Liver (tissue), 9 donors: ENCODE measurements around the gene IQSEC1. TPM values are rescaled to one million over a fixed set of nuclear protein-coding genes. Genes with fewer than 3 reads are reported as not detected.
A peak's percentile ranks its signal among the peaks of the same experiment; 100 is the strongest.

ENCODE experiments used
- DNase-seq: peaks from one replicate; pipeline ENCODE4 v3.0.0-alpha.2; 2017; ENCODE audit warnings: low spot score
- H3K27ac ChIP-seq, 2 donors: one replicate each; pipeline ENCODE4 v1.7.0; 2013; ENCODE audit warnings: inconsistent platforms in 2 of 2, low read length in 2 of 2, control low read depth in 1 of 2, low read depth in 1 of 2, mild to moderate bottlenecking in 1 of 2
- H3K27me3 ChIP-seq, 4 donors: one replicate each; pipeline versions ENCODE4 v1.6.1 to v1.7.0; 2013; ENCODE audit warnings: low read length in 3 of 4, inconsistent platforms in 1 of 4, mild to moderate bottlenecking in 1 of 4, moderate library complexity in 1 of 4; ENCODE audit not compliant: control insufficient read depth in 4 of 4, insufficient read depth in 4 of 4
- H3K36me3 ChIP-seq, 4 donors: one replicate each; pipeline versions ENCODE4 v1.6.1 to v1.7.0; 2013; ENCODE audit warnings: low read length in 3 of 4, mild to moderate bottlenecking in 3 of 4, low read depth in 1 of 4, moderate library complexity in 1 of 4; ENCODE audit not compliant: control insufficient read depth in 4 of 4, insufficient read depth in 3 of 4
- H3K4me1 ChIP-seq, 4 donors: one replicate each; pipeline versions ENCODE4 v1.6.1 to v1.7.0; 2013; ENCODE audit warnings: low read length in 3 of 4, mild to moderate bottlenecking in 3 of 4, moderate library complexity in 1 of 4; ENCODE audit not compliant: control insufficient read depth in 4 of 4, insufficient read depth in 4 of 4
- H3K4me3 ChIP-seq, 3 donors: one replicate each; pipeline versions ENCODE4 v1.6.1 to v1.7.0; 2013; ENCODE audit warnings: low read length in 3 of 3, control low read depth in 1 of 3, low read depth in 1 of 3, mild to moderate bottlenecking in 1 of 3
- H3K9ac ChIP-seq, 2 donors: one replicate each; pipeline ENCODE4 v1.7.0; 2013; ENCODE audit warnings: low read length in 2 of 2, mild to moderate bottlenecking in 2 of 2, moderate library complexity in 2 of 2, control low read depth in 1 of 2, low read depth in 1 of 2
- H3K9me3 ChIP-seq, 4 donors: one replicate each; pipeline versions ENCODE4 v1.6.1 to v1.7.0; 2013; ENCODE audit warnings: low read length in 3 of 4; ENCODE audit not compliant: control insufficient read depth in 4 of 4
- ATF3 ChIP-seq: IDR thresholded peaks from 2 replicates; pipeline ENCODE4 v1.6.1; 2016; ENCODE audit warnings: antibody characterized with exemption
- CTCF ChIP-seq: fragments of 150-350 bp; IDR thresholded peaks from 2 replicates; pipeline ENCODE4 v1.5.1; 2017; ENCODE audit warnings: improper control_type of control experiment, low read depth, low read length; ENCODE audit not compliant: missing input control
- EGR1 ChIP-seq, 2 donors: IDR thresholded peaks; 2 replicates each; pipeline ENCODE4 v1.6.1; 2016 to 2018; ENCODE audit warnings: antibody characterized with exemption in 2 of 2, low read depth in 2 of 2
- FOXA1 ChIP-seq: IDR thresholded peaks from 2 replicates; pipeline ENCODE4 v1.6.1; 2016; ENCODE audit warnings: antibody characterized with exemption
- FOXA2 ChIP-seq: IDR thresholded peaks from 2 replicates; pipeline ENCODE4 v1.6.1; 2016; ENCODE audit warnings: antibody characterized with exemption
- GABPA ChIP-seq, 2 donors: IDR thresholded peaks in 1 of 2; conservative IDR thresholded peaks in 1 of 2; 2 replicates each; pipeline ENCODE4 v1.6.1; 2016; ENCODE audit warnings: antibody characterized with exemption in 2 of 2, mild to moderate bottlenecking in 1 of 2, moderate library complexity in 1 of 2
- HNF4A ChIP-seq, 2 donors: conservative IDR thresholded peaks; 2 replicates each; pipeline ENCODE4 v1.6.1; 2016; ENCODE audit warnings: antibody characterized with exemption in 2 of 2, mild to moderate bottlenecking in 2 of 2
- HNF4G ChIP-seq: IDR thresholded peaks from 2 replicates; pipeline ENCODE4 v1.6.1; 2016; ENCODE audit warnings: antibody characterized with exemption
- MAX ChIP-seq: IDR thresholded peaks from 2 replicates; pipeline ENCODE4 v1.6.1; 2016; ENCODE audit warnings: antibody characterized with exemption
- NR2F2 ChIP-seq: IDR thresholded peaks from 2 replicates; pipeline ENCODE4 v1.6.1; 2016; ENCODE audit warnings: antibody characterized with exemption
- REST ChIP-seq: IDR thresholded peaks from 2 replicates; pipeline ENCODE4 v1.6.1; 2016; ENCODE audit warnings: antibody characterized with exemption, mild to moderate bottlenecking
- RXRA ChIP-seq, 2 donors: IDR thresholded peaks; 2 replicates each; pipeline ENCODE4 v1.6.1; 2017 to 2018; ENCODE audit warnings: antibody characterized with exemption in 2 of 2, mild to moderate bottlenecking in 1 of 2
- TAF1 ChIP-seq: conservative IDR thresholded peaks from 2 replicates; pipeline ENCODE4 v1.6.1; 2016; ENCODE audit warnings: antibody characterized with exemption, mild to moderate bottlenecking
- YY1 ChIP-seq: IDR thresholded peaks from 2 replicates; pipeline ENCODE4 v1.6.1; 2016; ENCODE audit warnings: antibody characterized with exemption, mild to moderate bottlenecking
- WGBS: extraction: QIAGEN DNeasy Blood & Tissue Kit; methylation state at CpG from one replicate; pipeline ENCODE4 v1.1.7; 2013; 5-methylcytosine and 5-hydroxymethylcytosine counted together
- polyA plus RNA-seq, 2 donors: library from polyadenylated mRNA; stranded (reverse) in 1 of 2; unstranded in 1 of 2; fragments of 200-250 nt in 1 of 2; fragments of >200 nt in 1 of 2; fragmentation: Nextera tagmentation in 1 of 2; extraction: Ambion mirVana in 1 of 2; gene quantifications; one replicate each; pipeline versions ENCODE4 v1.2.1 to v1.2.3, GENCODE V29; 2013 to 2015
- total RNA-seq, 2 donors: library from RNA; depleted of rRNA; stranded (reverse); fragments of >200 nt; gene quantifications; one replicate each; pipeline ENCODE4 v1.2.3, GENCODE V29; 2014
- donor health status: healthy.
- donor health status: healthy.
- donor health status: healthy.
- donor health status: healthy.
- donor health status: healthy.

The IQSEC1 gene
- total and polyA plus RNA-seq, 4 donors, result 12.7 to 56.0 (median 36.2) TPM

- H3K4me1 ChIP-seq, result peaks cover 2 to 12% (median 7%) of the 10 kb centered on the region in 4 donors
- TF ChIP-seq FOXA1 (no peak), REST (no peak), TAF1 (no peak), ATF3 (no peak)
- no peak overlapping the region for H3K9ac ChIP-seq
- H3K27ac ChIP-seq, result no peak overlapping the region
- no peaks in the 10 kb centered on the region for H3K9me3 ChIP-seq
- H3K36me3 ChIP-seq, result no peaks in the 10 kb centered on the region
- H3K27me3 ChIP-seq, result no peaks in the 10 kb centered on the region
- no peak for DNase-seq
- WGBS, result 97% methylated on average over 8 of the region's 8 CpGs
- no peak overlapping the region for H3K4me3 ChIP-seq
Measured at GRCh38 chr3:13096356-13096755, 23.1 kb upstream of the IQSEC1 start.

GRCh38 chr3:13095408-13095937 is 22.2 kb upstream of the IQSEC1 start:
- no peak overlapping the region for H3K27ac ChIP-seq
- WGBS, result 62% methylated on average over 21 of the region's 21 CpGs
- no peak for DNase-seq
- no peak overlapping the region for H3K4me3 ChIP-seq
- TF ChIP-seq REST (peak; percentile 68), FOXA2 (no peak), YY1 (no peak)
- H3K36me3 ChIP-seq, result no peaks in the 10 kb centered on the region
- H3K27me3 ChIP-seq, result no peaks in the 10 kb centered on the region
- no peak overlapping the region for H3K9ac ChIP-seq
- H3K4me1 ChIP-seq, result peaks cover 2 to 12% (median 7%) of the 10 kb centered on the region in 4 donors
- no peaks in the 10 kb centered on the region for H3K9me3 ChIP-seq

GRCh38 chr3:13093687-13094086 is 20.5 kb upstream of the IQSEC1 start:
- Histone ChIP-seq H3K9ac (no peak overlapping the region), H3K36me3 (no peaks in the 10 kb centered on the region), H3K27ac (no peak overlapping the region), H3K4me3 (no peak overlapping the region), H3K27me3 (no peaks in the 10 kb centered on the region), H3K9me3 (no peaks in the 10 kb centered on the region), H3K4me1 (peaks cover 2 to 12% (median 7%) of the 10 kb centered on the region in 4 donors)
- 72% methylated on average over 10 of the region's 10 CpGs for WGBS
- no peak for DNase-seq
- TF ChIP-seq NR2F2 (no peak), ATF3 (no peak), HNF4G (no peak), RXRA (IDR thresholded peaks at IDR 0.05) (no peak), CTCF (no peak), HNF4A (conservative IDR thresholded peaks at IDR 0.05) (no peak), MAX (no peak), GABPA (IDR thresholded peaks at IDR 0.05 in 1 of 2, conservative IDR thresholded peaks at IDR 0.05 in 1 of 2) (no peak), REST (no peak), EGR1 (IDR thresholded peaks at IDR 0.05; ENCODE audit: low read depth in 2 of 2) (no peak)
